NCI-H2196 treated with DMSO at 0.1 percent for 48 hours (cell line): ENCODE measurements around the gene BST2.

Source experiments
- DNase-seq: peaks from one replicate; lab custom pipeline; 2025; ENCODE audit not compliant: unreplicated experiment; lab: John Stamatoyannopoulos, UW

BST2 gene

GRCh38 chr19:17419621-17420474 lies 14.4 kb upstream of the BST2 start, which contains the start of gene MVB12A:
MVB12A (plus strand) TSS chr19:17420047; CDS start chr19:17420136, 89 bp downstream.
- DNase-seq: peak; percentile 97

- no peak for DNase-seq
Measured at GRCh38 chr19:17419154-17419620, 13.8 kb upstream of the BST2 start.

GRCh38 chr19:17418710-17419109 lies 13.3 kb upstream of the BST2 start:
- DNase-seq: no peak

GRCh38 chr19:17415121-17415520 lies 9.7 kb upstream of the BST2 start:
- no peak for DNase-seq

- no peak for DNase-seq
Measured at GRCh38 chr19:17414097-17414496, 8.7 kb upstream of the BST2 start.

- no peak for DNase-seq
Measured at GRCh38 chr19:17411801-17412200, 6.4 kb upstream of the BST2 start.

GRCh38 chr19:17409990-17410389 lies 4.6 kb upstream of the BST2 start:
- no peak for DNase-seq

- no peak for DNase-seq
Measured at GRCh38 chr19:17406887-17407196, 1.4 kb upstream of the BST2 start.

- no peak for DNase-seq
Measured at GRCh38 chr19:17406046-17406886, 836 bp upstream of the BST2 start.

GRCh38 chr19:17404621-17405249 lies 695 bp downstream of the BST2 start:
- no peak for DNase-seq

GRCh38 chr19:17404015-17404414 lies 1.4 kb downstream of the BST2 start:
- no peak for DNase-seq

- no peak for DNase-seq
Measured at GRCh38 chr19:17402982-17403855, 2.2 kb downstream of the BST2 start.

GRCh38 chr19:17401628-17402027 lies 3.8 kb downstream of the BST2 start:
- no peak for DNase-seq

GRCh38 chr19:17398902-17399527 lies 6.4 kb downstream of the BST2 start:
- no peak for DNase-seq

- DNase-seq: peak; percentile 39
Measured at GRCh38 chr19:17394891-17395415, 10.5 kb downstream of the BST2 start.

- DNase-seq: no peak
Measured at GRCh38 chr19:17393914-17394313, 11.5 kb downstream of the BST2 start, which contains the start of gene CCDC194. CCDC194 (minus strand) TSS chr19:17394196; CDS start chr19:17394158, 38 bp downstream.

- DNase-seq: no peak
Measured at GRCh38 chr19:17393002-17393401, 12.4 kb downstream of the BST2 start.

- no peak for DNase-seq
Measured at GRCh38 chr19:17391371-17392151, 13.9 kb downstream of the BST2 start.
